MCF 10A (cell line): Measurements from ENCODE around the gene RNF115. TPM values are rescaled to one million over a fixed set of nuclear protein-coding genes. Genes with fewer than 3 reads are reported as not detected.
A peak's percentile ranks its signal among the peaks of the same experiment; 100 is the strongest.

Source experiments
- Bru-seq: library from RNA; stranded (reverse); fragments of 400-500 nt; gene quantifications from one replicate; lab custom pipeline; 2021; lab: Mats Ljungman, UMichigan
- BruChase-seq, 2 experiments: library from RNA; stranded (reverse); fragments of 400-500 nt; gene quantifications; one replicate each; lab custom pipeline; 2021; lab: Mats Ljungman, UMichigan
- BruUV-seq: library from RNA; stranded (reverse); fragments of 400-500 nt; replicated peaks from 2 replicates; lab custom pipeline; 2021; lab: Mats Ljungman, UMichigan
- CTCF ChIA-PET: fragments of 300-600 bp; sonication (Branson Sonifier 250); formaldehyde crosslinking; extraction: SDS; loops from one replicate; lab custom pipeline; 2021; ENCODE audit warnings: antibody characterized with exemption, inconsistent platforms; lab: Yijun Ruan, JAX
- POLR2A ChIA-PET: fragments of 300-600, 350-650 bp; sonication (Branson Sonifier 250); formaldehyde crosslinking; extraction: SDS; loops from one replicate; lab custom pipeline; 2020; ENCODE audit warnings: antibody characterized with exemption, inconsistent platforms; lab: Yijun Ruan, JAX
- DNase-seq: peaks from one replicate; pipeline ENCODE4 v3.0.0-alpha.2; 2018; ENCODE audit not compliant: unreplicated experiment
- H3K27ac Mint-ChIP-seq: one replicate; pipeline ENCODE4 v1.8.0; 2022; ENCODE audit warnings: mild to moderate bottlenecking, low read depth, mixed read lengths; ENCODE audit not compliant: unreplicated experiment
- H3K27me3 Mint-ChIP-seq: one replicate; pipeline ENCODE4 v1.8.0; 2022; ENCODE audit warnings: mixed read lengths; ENCODE audit not compliant: insufficient read depth, unreplicated experiment
- H3K36me3 Mint-ChIP-seq: one replicate; pipeline ENCODE4 v1.8.0; 2022; ENCODE audit warnings: mild to moderate bottlenecking, moderate library complexity, mixed read lengths; ENCODE audit not compliant: insufficient read depth, unreplicated experiment
- H3K4me1 Mint-ChIP-seq: one replicate; pipeline ENCODE4 v1.8.0; 2022; ENCODE audit warnings: mixed read lengths; ENCODE audit not compliant: insufficient read depth, unreplicated experiment
- H3K4me3 Mint-ChIP-seq: one replicate; pipeline ENCODE4 v1.8.0; 2022; ENCODE audit warnings: mild to moderate bottlenecking, moderate library complexity, mixed read lengths; ENCODE audit not compliant: unreplicated experiment
- H3K9me3 Mint-ChIP-seq: one replicate; pipeline ENCODE4 v1.8.0; 2022; ENCODE audit warnings: mixed read lengths; ENCODE audit not compliant: unreplicated experiment
- CTCF ChIP-seq: fragments of 200-600 bp; IDR thresholded peaks from one replicate; pipeline ENCODE4 v1.8.0; 2022; ENCODE audit warnings: antibody characterized with exemption, mild to moderate bottlenecking; ENCODE audit not compliant: unreplicated experiment
- intact Hi-C: fragments of 100-400 bp; cut with micrococcal nuclease; formaldehyde crosslinking; loops from 2 replicates; pipeline ENCODE4 v1.14.1; 2022
- long read RNA-seq: library from polyadenylated mRNA; stranded (forward); transcript quantifications from one replicate; pipeline ENCODE4 v2.0.0, GENCODE V29; 2022
- total RNA-seq: library from RNA; stranded (reverse); gene quantifications from 2 replicates; pipeline ENCODE4 v1.2.3, GENCODE V29; 2022

RNF115 gene
- total RNA-seq (16.8 and 19.5 TPM in 2 replicates), Bru-seq, nascent RNA (percentile 85 among the genes with signal in this experiment), BruChase-seq, experiment 1, labeled RNA remaining after a 6-hour chase (percentile 84 among the genes with signal in this experiment), BruChase-seq, experiment 2, labeled RNA remaining after a 2-hour chase (percentile 87 among the genes with signal in this experiment)
- long read RNA-seq, full-length matches to known transcripts: 32 of 46 reads
- long read RNA-seq, partial matches to known transcripts: 1 of 46 reads
- long read RNA-seq, other reads (novel, unspliced or antisense): 13 of 46 reads

DNA sequence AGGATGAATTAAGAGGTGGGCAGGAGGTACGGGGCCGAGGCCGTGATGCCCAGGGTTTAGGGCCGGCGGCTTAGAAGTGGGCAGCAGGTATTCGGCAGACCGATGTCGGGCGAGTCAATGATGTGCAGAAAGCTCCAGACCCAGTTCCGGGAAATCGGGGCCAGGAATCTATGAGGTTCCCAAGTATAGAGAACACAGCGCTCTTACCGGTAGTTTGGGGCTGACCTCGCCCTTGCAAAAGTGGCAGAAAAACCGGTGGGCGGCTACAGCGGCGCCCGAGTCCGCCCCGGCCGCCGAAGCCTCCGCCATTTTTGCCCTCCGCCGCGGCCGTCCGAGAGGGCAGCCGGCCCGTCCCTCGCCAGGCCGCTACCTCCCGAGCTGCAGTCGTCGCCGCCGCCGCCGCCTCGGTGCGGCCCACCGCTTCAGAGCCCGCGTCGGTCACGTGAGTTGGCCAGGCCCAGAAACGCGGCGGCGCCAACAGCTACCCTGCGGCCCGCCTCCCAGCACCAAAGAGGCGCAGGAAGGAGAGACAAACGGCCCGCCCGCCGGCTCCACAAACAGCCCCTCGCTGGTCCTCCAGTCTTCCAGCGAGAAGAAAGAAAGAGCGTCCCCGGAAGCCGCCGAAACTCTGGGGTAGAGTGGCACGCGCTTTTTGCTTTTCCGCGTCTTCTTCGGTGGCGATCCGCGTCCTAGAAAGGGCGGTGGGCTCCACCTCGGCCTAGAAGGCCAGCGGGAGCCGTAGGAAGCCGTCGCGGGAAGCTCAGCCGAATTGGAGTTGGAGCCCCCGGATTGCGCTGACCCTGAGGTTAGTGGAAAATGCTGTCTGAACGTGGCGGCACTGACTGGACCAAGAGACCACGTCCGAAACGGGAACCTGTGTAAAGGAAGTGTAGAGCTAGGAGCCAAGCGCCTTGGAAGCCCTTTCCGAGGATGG lies at the start of gene RNF115, which contains the start of gene POLR3C:
Gene RNF115 (minus strand): TSS at position 531 of the 934 bp plus-strand sequence. CDS start 222 bp downstream, at position 309.
Gene POLR3C (plus strand): TSS at position 636 of the 934 bp plus-strand sequence. CDS start 1,577 bp downstream, outside the sequence.
- H3K27me3 Mint-ChIP-seq: no peaks in the 10 kb centered on the region
- intact Hi-C loops: loop anchor here (5.0 to 10.0 kb wide), 3 partner anchors 42 to 102 kb away; no protein-coding TSS in a partner anchor
- peaks cover 40% of the 10 kb centered on the region for H3K36me3 Mint-ChIP-seq
- BruUV-seq: no TSS peak
- no peaks in the 10 kb centered on the region for H3K9me3 Mint-ChIP-seq
- peak within 1 kb of the TSS; percentile 90 for H3K4me3 Mint-ChIP-seq
- ChIA-PET POLR2A (interaction anchor here (0.6 to 5.7 kb wide), 33 partner anchors 9 to 213 kb away, joined by 3 to 92 read pairs (median 6); partner anchors contain the start of genes ANKRD34A, LIX1L, NUDT17 and PIAS3), CTCF (interaction anchor here (0.6 to 14.2 kb wide), 9 partner anchors 10 to 188 kb away, joined by 3 to 242 read pairs (median 4); partner anchors contain the start of genes NUDT17 and PIAS3)
- peak; percentile 95 for DNase-seq
- H3K27ac Mint-ChIP-seq: peak within 1 kb of the TSS; percentile 94
- TF ChIP-seq CTCF: no peak
- peaks cover 6% of the 10 kb centered on the region for H3K4me1 Mint-ChIP-seq

DNA sequence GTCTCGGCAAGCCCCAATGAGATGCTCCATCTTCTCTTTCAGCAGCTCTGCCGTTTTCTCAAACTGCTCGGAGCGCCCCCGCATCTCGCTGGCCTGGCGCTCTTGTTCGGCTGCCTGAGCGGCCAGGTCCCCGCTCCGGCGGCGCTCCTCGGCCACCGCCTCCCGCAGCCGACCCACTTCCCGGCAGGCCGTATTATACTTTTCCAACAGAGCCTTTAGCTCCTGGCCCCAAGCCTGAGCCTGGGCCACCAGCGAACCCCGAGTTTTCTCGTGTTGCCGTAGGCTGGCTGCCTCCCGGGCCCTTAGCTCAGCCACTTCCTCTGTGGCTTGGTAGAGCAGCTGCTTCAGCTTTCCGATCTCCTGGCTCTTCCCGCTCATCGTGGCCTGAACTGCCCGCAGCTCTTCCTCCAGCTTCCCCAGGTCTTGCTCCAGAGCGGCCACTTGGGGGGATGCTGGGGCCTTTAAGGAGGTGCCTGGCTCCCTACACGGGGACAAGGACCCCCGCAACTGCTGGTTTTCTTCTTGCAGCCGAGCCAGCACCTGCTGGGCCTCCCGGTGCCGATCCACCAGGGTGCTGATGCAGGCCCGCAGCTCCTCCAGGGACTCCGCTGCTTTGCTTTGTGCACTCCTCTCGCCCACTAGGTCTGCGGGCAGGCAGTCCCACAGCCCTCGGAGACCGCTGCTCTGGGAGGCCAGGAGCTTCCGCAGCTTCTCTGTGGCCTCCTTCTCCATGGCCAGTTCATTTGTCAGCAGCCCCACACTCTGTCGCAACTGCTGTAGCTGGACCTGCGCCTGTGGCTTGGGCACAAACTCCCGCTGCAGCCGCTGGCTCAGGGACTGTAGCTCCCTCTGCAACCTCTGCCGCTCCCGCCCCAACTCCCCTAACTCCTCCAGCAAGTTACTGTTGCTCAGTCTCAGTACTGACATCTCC lies 48.4 kb upstream of the RNF115 start:
- Mint-ChIP-seq H3K27ac (no peak overlapping the region), H3K4me1 (no peaks in the 10 kb centered on the region), H3K4me3 (no peak overlapping the region), H3K27me3 (peaks cover 11% of the 10 kb centered on the region), H3K9me3 (no peaks in the 10 kb centered on the region), H3K36me3 (no peaks in the 10 kb centered on the region)
- ChIA-PET POLR2A (interaction anchor here (0.5 to 1.8 kb wide), 8 partner anchors 11 to 68 kb away, joined by 3 to 17 read pairs (median 3); partner anchors contain the start of genes PIAS3 and RBM8A), CTCF (interaction anchor here (0.6 to 4.5 kb wide), 10 partner anchors 10 to 160 kb away, joined by 3 to 19 read pairs (median 4); partner anchors contain the start of gene NUDT17)
- no peak for TF ChIP-seq CTCF
- DNase-seq: no peak
- no TSS peak for BruUV-seq
- intact Hi-C loops: no loop called here

- BruUV-seq: no TSS peak
- Mint-ChIP-seq H3K4me3 (no peak overlapping the region), H3K36me3 (no peaks in the 10 kb centered on the region), H3K27me3 (peaks cover 23% of the 10 kb centered on the region), H3K4me1 (no peaks in the 10 kb centered on the region), H3K27ac (no peak overlapping the region), H3K9me3 (no peaks in the 10 kb centered on the region)
- no peak for DNase-seq
- no peak for TF ChIP-seq CTCF
- intact Hi-C loops: no loop called here
- CTCF ChIA-PET: interaction anchor here (0.6 to 2.5 kb wide), 4 partner anchors 13 to 116 kb away, joined by 3 to 14 read pairs (median 6); partner anchors contain the start of gene NUDT17
- POLR2A ChIA-PET: interaction anchor here (0.6 to 2.6 kb wide), 3 partner anchors 9 to 24 kb away, joined by 3 to 20 read pairs (median 4); partner anchors contain the start of genes NUDT17 and PIAS3
Observed at GRCh38 chr1:145868232-145868631, 44.3 kb upstream of the RNF115 start.
